GM19240 (cell line): ENCODE data around the gene CHIT1.

Source experiments
- DNase-seq: peaks from one replicate; pipeline ENCODE4 v3.0.0; 2011; ENCODE audit warnings: low spot score; ENCODE audit not compliant: insufficient read length

CHIT1 gene

GRCh38 chr1:203189951-203190352 lies 39.5 kb downstream of the CHIT1 start:
- no peak for DNase-seq

DNA sequence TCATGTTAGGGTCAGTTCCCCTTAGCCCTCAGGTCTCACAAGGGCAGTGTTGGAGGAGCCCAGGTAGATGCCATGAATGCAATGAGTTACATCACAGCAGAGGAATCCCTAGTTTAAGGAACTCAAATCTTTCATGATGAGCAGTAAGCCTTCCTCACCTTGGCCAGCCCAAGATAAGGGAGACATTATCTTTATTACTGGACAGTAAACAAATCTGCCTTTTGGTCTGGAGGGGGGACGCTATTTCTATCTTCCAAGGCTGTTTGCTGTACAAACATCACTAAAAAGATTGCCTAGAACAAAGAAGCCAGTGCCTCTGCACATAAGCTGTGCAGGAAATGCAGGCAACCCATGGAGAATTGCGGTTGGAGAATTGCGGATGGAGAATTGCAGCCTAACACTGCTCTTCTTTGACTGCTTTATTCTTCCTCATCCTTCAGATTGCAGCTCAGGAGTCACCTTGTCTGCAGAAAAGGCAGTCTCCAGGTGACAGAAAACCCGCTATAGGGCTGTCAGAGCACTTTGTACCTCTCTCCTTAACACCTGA lies 40.7 kb downstream of the CHIT1 start:
- no peak for DNase-seq

DNA sequence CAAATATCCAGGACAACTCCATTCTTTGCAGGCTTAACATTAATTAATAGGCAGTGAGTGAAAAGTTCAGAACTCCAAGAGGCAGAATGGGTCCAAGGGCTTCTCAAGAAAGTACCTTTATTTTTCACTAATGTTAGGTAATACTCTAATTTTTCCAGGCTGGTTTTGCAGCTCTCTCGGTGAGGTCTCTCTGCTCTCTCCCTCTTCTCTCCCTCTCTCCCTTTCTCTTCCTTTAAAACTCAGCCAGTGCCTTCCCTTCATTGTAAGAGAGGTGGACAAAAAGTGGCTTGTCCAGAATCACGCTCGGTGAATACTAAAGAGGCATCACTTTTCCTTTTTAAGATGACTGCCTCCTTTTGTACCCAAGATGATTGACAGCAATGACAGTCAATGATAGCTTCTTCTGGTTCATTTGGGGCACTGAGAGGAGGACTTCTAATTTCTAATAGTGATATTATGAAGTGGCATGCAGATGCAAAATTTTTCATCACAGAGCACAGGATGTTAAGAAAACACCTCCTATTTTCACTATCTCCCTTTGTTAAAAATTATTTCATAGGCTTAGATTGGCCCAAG lies 41.7 kb downstream of the CHIT1 start:
- DNase-seq, result no peak

- no peak for DNase-seq
Measured at GRCh38 chr1:203187304-203187685, 42.2 kb downstream of the CHIT1 start.

- no peak for DNase-seq
Measured at GRCh38 chr1:203186446-203187303, 42.8 kb downstream of the CHIT1 start, which contains the start of gene CHI3L1. TSS of gene CHI3L1 (minus strand) at chr1:203186704. CDS start at chr1:203186623, 81 bp downstream.

DNA sequence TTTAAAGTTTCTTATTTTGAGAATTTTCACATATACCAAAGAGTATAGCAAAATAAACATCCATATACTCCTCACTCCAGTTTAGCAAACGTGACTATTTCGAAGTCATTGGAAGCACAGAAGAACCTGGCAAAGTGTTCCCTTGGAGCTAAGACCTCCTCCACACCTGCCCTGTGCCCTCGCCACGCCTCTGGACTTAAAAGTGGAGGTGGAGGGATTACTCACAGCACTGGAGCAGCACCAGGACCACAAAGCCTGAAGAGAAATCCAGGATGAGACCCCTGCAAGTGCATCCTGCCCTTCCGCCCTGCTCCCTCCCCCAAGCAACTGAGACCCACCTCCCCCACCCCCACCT lies 43.4 kb downstream of the CHIT1 start:
- no peak for DNase-seq

- DNase-seq, result no peak
Measured at GRCh38 chr1:203185585-203185984, 43.9 kb downstream of the CHIT1 start.

- no peak for DNase-seq
Measured at GRCh38 chr1:203185061-203185461, 44.4 kb downstream of the CHIT1 start.

- no peak for DNase-seq
Measured at GRCh38 chr1:203184467-203184866, 45.0 kb downstream of the CHIT1 start.

GRCh38 chr1:203183828-203184227 lies 45.6 kb downstream of the CHIT1 start:
- no peak for DNase-seq

- DNase-seq, result no peak
Measured at GRCh38 chr1:203182387-203182953, 47.0 kb downstream of the CHIT1 start.

DNA sequence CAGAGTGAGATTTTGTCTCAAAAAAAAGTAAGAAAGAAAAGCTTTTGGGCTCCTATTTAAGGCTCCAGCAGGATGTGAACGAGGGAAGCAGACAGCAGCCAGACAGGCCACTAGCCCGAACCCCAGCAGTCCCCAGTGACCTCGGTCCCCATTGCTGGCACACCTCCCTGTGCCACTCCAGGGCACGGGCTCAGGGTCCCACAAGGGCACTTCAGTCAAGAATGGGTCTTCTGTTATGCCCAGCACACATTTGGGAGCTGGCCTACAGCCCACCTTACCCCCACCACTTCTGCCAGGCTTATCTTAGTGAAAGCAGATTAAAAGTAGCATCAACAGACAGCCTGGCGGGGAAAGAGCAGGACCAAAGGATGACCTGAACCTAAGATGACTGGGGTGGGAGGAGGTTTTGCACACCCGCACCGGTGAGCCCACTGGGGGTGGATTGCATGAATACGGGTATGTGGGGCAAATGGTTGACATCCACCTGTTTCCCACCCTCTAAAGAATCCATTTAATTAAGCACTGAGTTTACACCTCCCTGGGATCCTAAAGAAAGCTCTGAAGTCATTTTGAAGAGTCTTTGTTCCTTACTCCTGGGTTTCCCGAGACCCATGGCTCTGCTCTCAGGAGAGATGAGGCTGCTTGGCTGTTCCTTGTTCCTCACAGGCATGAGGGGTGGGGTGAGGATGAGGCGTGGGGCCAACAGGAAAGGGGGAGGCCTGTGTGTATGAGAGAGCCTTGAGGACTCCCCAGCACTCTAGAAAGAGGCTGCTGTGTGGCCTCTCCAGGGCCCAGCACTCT lies 47.7 kb downstream of the CHIT1 start:
- no peak for DNase-seq

DNA sequence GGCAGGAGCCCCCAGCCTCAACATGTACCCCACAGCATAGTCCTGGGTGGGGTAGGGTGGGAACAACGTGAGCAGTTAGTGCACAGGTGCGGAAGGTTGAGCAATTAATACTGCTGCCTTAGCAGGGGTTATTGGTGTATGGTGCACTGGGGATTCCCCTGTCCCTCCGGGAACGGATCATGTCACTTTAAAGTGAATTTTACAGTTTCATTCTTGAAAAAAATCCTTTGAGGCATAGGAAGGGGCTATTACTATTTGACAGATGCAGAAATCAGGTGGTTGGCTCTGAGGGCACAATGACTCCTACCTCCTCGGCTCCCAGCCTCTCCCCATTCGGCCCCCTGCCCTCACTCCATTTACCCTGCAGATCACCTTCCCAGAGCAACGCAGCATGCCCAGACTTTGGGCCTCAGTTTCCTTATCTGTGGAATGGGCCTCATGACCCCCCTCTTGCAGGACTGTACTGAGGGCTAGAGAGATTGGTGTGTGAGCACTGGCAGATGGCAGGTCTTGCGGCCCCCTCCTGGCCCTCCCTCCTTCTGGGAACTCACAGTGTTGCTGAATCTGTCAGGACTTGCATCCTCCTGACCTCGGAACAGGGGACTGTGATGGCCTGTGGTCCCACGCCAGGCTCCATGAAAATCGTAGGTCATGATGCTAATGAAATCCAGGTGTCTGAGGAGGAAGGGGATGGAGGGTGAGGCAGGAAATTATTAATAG lies 48.7 kb downstream of the CHIT1 start:
- no peak for DNase-seq

DNA sequence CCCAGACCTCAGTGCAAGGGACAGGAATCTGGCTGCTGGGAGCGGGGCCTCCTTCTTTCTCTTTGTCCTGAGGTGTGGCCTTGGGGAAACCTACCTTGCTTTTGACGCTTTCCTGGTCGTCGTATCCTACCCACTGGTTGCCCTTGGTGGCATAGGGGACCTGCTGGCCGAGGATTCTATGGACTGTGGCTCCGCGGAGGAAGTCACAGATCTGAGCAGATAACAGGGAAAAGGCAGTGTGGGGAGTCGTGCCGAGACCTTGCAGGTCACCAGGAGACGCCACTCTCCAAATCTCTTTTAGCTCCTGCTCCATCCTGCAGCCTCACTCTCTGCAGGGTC lies 49.8 kb downstream of the CHIT1 start:
- no peak for DNase-seq

DNA sequence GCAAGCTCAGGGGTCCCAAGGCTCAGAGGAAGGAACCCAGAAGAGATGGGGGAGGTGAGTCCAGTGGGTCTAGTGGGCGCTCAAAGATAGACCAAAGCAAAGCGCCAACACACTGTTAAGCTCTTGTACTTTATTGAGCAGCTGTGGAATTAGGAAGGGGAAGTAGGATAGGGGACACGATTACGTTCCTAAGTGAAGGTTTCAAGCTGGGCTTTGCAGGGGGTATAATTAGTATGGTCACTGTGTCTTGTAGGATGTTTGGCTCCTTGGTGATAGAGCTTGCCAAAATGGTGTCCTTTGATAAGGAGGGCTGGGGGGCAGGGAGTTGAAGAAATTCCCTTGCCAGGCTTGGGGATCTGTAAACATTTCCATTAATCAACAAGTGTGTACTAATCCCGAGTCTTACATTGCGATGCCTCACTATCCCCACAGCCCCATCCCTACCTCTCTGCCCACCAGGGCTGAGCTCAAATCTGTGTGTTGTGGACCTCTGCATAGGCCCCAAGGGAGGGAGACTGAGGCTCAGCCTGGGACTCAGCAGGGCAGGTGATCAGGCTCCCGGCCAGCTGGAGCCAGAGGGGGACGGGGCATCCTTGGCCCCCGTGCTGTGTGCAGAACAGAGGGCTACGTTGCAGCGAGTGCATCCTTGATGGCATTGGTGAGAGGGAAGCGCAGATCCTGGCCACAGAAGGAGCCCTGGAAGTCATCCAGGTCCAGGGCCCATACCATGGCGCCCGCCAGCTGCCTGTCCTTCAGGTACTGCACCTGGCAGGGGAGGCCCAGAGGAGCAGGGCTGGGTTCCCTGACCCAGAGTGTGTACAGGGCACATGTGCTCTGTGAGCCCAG lies 50.4 kb downstream of the CHIT1 start:
- no peak for DNase-seq

GRCh38 chr1:203178083-203178482 lies 51.4 kb downstream of the CHIT1 start:
- DNase-seq, result no peak

DNA sequence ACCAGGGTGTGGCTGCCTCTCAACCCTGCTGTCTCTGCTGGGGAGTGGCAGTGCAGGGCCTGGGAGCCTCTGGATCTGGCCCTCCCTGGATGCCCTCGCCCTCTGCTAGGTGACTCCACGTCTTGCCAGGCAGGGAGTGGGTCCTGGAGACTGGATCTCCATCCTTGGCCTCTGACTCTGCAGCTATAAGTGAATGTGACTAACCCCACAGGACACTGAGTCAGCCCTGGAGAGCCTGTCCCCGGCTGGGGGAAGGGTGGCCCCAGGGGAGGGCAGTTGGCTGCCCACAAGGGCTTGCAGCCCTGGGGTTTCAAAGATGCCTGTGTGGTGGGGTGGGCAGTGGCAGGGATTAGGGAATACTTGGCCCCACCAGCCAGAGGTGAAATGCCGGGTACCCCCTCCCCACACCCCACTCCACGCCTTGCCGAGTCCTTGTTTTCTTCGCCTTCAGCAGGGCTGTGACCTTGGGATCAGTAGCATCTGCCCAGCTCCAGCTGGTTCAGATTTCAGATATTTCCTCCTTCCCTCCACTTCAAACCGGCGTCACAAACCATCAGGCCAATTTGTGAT lies 51.9 kb downstream of the CHIT1 start:
- DNase-seq, result no peak

GRCh38 chr1:203177036-203177405 lies 52.5 kb downstream of the CHIT1 start:
- DNase-seq, result no peak

DNA sequence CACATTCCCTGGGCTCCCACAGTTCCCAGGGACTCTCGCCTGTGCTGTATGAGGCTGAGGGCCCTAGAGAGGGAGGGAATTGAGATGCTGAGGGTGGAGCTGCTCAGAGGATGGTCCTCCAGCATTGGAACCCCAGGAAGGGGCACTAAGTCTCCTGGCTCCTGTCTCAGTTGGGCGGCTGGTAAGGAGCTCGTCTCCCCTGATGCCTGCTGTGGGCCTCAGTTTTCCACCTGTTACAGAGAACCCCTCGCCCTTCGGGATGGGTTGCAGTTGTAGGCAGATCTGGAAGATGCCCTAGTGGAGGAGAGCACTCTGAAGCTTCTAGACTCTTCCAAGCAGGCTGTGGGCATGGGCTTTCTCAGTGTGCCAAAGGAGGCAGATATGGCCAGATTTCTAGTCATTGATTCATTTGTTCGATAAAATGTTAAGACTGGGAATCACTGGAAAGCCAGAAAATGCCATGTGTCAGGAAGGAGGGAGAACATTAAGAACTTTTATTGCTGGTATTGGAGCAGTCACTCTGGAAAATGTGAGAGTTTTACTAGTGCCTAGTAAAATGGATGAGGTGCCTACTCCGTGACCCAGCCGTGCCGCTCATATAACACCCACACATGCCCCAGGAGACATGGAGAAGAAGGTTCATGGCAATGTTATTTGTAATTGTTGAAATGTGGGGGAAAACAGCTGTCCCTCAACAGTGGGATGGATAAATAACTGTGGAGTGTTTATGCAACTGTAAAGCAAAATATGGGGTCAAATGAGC lies 53.0 kb downstream of the CHIT1 start:
- DNase-seq, result no peak
